Measurements from ENCODE around the gene CD74. TPM values are rescaled to one million over a fixed set of nuclear protein-coding genes. Genes with fewer than 3 reads are reported as not detected.
"Not testable (repeated sequence)": the region's sequence is repeated elsewhere in the genome, so short reads cannot be mapped to it uniquely, and the experiment has no call there.

Gene CD74
- total RNA-seq, 2 experiments from 2014 or later: 251 to 254 TPM

- no peaks in the 10 kb centered on the region for H3K9me3 Mint-ChIP-seq
- H3K4me1 Mint-ChIP-seq (ENCODE audit: low read depth): peaks cover 17% of the 10 kb centered on the region
- no peak overlapping the region for H3K4me3 Mint-ChIP-seq
- DNase-seq: no peak
- CTCF ChIA-PET: no interaction called here
- peaks cover 33% of the 10 kb centered on the region for H3K36me3 Mint-ChIP-seq
- no peaks in the 10 kb centered on the region for H3K27me3 Mint-ChIP-seq
- POLR2A ChIA-PET: interaction anchor here (1.0 kb wide), 1 partner anchor 28 kb away, joined by 3 read pairs; the partner anchor contains the start of gene CD74
- intact Hi-C loops (cut with micrococcal nuclease): no loop called here
- peak overlapping the region; percentile 49 for H3K27ac Mint-ChIP-seq
Measured at GRCh38 chr5:150440948-150441812, 28.5 kb upstream of the CD74 start.

GRCh38 chr5:150438873-150439546, 26.3 kb upstream of the CD74 start:
- POLR2A ChIA-PET: no interaction called here
- H3K9me3 Mint-ChIP-seq: no peaks in the 10 kb centered on the region

GRCh38 chr5:150436141-150436680, 23.5 kb upstream of the CD74 start:
- POLR2A ChIA-PET: interaction anchor here (1.0 to 1.2 kb wide), 3 partner anchors 23 to 37 kb away, joined by 3 to 5 read pairs (median 4); partner anchors contain the start of gene CD74
- H3K4me1 Mint-ChIP-seq (ENCODE audit: low read depth): peaks cover 9% of the 10 kb centered on the region
- H3K27me3 Mint-ChIP-seq: no peaks in the 10 kb centered on the region
- CTCF ChIA-PET: interaction anchor here (0.5 to 2.4 kb wide), 24 partner anchors 9 to 278 kb away, joined by 3 to 28 read pairs (median 4); partner anchors contain the start of genes CD74 and RPS14
- H3K9me3 Mint-ChIP-seq: no peaks in the 10 kb centered on the region
- no peak overlapping the region for H3K4me3 Mint-ChIP-seq
- H3K36me3 Mint-ChIP-seq: no peaks in the 10 kb centered on the region
- peak; percentile 92 for DNase-seq
- H3K27ac Mint-ChIP-seq: peak overlapping the region; percentile 46
- intact Hi-C loops (cut with micrococcal nuclease): loop anchor here (1.0 to 2.0 kb wide), 7 partner anchors 24 to 306 kb away; partner anchors contain the start of genes CD74 and TCOF1

More at GRCh38 chr5:150438873-150439546, 26.3 kb upstream of the CD74 start:
- CTCF ChIA-PET: interaction anchor here (0.7 to 2.2 kb wide), 6 partner anchors 8 to 158 kb away, joined by 3 to 11 read pairs (median 4); partner anchors contain the start of gene RPS14
- Mint-ChIP-seq H3K4me3 (no peak overlapping the region), H3K36me3 (peaks cover 15% of the 10 kb centered on the region), H3K4me1 (ENCODE audit: low read depth) (peaks cover 13% of the 10 kb centered on the region), H3K27me3 (no peaks in the 10 kb centered on the region), H3K27ac (no peak overlapping the region)
- peak; percentile 30 for DNase-seq
- intact Hi-C loops (cut with micrococcal nuclease): no loop called here

GRCh38 chr5:150434464-150434863, 21.8 kb upstream of the CD74 start:
- DNase-seq: no peak
- intact Hi-C loops (cut with micrococcal nuclease): no loop called here
- POLR2A ChIA-PET: no interaction called here
- Mint-ChIP-seq H3K27ac (no peak overlapping the region), H3K36me3 (no peaks in the 10 kb centered on the region), H3K9me3 (no peaks in the 10 kb centered on the region), H3K4me3 (no peak overlapping the region), H3K27me3 (no peaks in the 10 kb centered on the region), H3K4me1 (ENCODE audit: low read depth) (peaks cover 9% of the 10 kb centered on the region)
- CTCF ChIA-PET: interaction anchor here (0.7 to 2.7 kb wide), 2 partner anchors 36 to 272 kb away, joined by 3 to 12 read pairs; no protein-coding TSS in a partner anchor

GRCh38 chr5:150431574-150431973, 18.9 kb upstream of the CD74 start:
- Mint-ChIP-seq H3K36me3 (no peaks in the 10 kb centered on the region), H3K4me1 (ENCODE audit: low read depth) (peaks cover 9% of the 10 kb centered on the region), H3K4me3 (no peak overlapping the region), H3K27me3 (no peaks in the 10 kb centered on the region), H3K27ac (no peak overlapping the region), H3K9me3 (no peaks in the 10 kb centered on the region)
- ChIA-PET CTCF (interaction anchor here (0.5 kb wide), 1 partner anchor 74 kb away, joined by 3 read pairs; no protein-coding TSS in a partner anchor), POLR2A (no interaction called here)
- no peak for DNase-seq
- intact Hi-C loops (cut with micrococcal nuclease): no loop called here

- intact Hi-C loops (cut with micrococcal nuclease): no loop called here
- no peaks in the 10 kb centered on the region for H3K36me3 Mint-ChIP-seq
- POLR2A ChIA-PET: no interaction called here
- H3K4me3 Mint-ChIP-seq: peak overlapping the region; percentile 9
- no peaks in the 10 kb centered on the region for H3K27me3 Mint-ChIP-seq
- no peaks in the 10 kb centered on the region for H3K9me3 Mint-ChIP-seq
- peaks cover 4% of the 10 kb centered on the region for H3K4me1 Mint-ChIP-seq (ENCODE audit: low read depth)
- no peak overlapping the region for H3K27ac Mint-ChIP-seq
- CTCF ChIA-PET: no interaction called here
- DNase-seq: no peak
Measured at GRCh38 chr5:150431048-150431447, 18.3 kb upstream of the CD74 start.

- Mint-ChIP-seq H3K9me3 (no peaks in the 10 kb centered on the region), H3K4me1 (ENCODE audit: low read depth) (no peaks in the 10 kb centered on the region)
- POLR2A ChIA-PET: no interaction called here
Measured at GRCh38 chr5:150429410-150429873, 16.7 kb upstream of the CD74 start.

GRCh38 chr5:150428978-150429377, 16.3 kb upstream of the CD74 start:
- Mint-ChIP-seq H3K36me3 (no peaks in the 10 kb centered on the region), H3K4me3 (no peak overlapping the region), H3K27me3 (no peaks in the 10 kb centered on the region), H3K4me1 (ENCODE audit: low read depth) (no peaks in the 10 kb centered on the region), H3K27ac (no peak overlapping the region), H3K9me3 (no peaks in the 10 kb centered on the region)
- ChIA-PET CTCF (no interaction called here), POLR2A (interaction anchor here (1.2 kb wide), 1 partner anchor 16 kb away, joined by 3 read pairs; the partner anchor contains the start of gene CD74)
- intact Hi-C loops (cut with micrococcal nuclease): no loop called here
- DNase-seq: no peak

More at GRCh38 chr5:150429410-150429873, 16.7 kb upstream of the CD74 start:
- intact Hi-C loops (cut with micrococcal nuclease): no loop called here
- CTCF ChIA-PET: no interaction called here
- H3K4me3 Mint-ChIP-seq: no peak overlapping the region
- DNase-seq: no peak
- H3K27me3 Mint-ChIP-seq: no peaks in the 10 kb centered on the region
- H3K36me3 Mint-ChIP-seq: no peaks in the 10 kb centered on the region
- H3K27ac Mint-ChIP-seq: no peak overlapping the region

- Mint-ChIP-seq H3K36me3 (no peaks in the 10 kb centered on the region), H3K27ac (no peak overlapping the region), H3K4me3 (no peak overlapping the region), H3K9me3 (peaks cover 2% of the 10 kb centered on the region), H3K27me3 (no peaks in the 10 kb centered on the region), H3K4me1 (ENCODE audit: low read depth) (no peaks in the 10 kb centered on the region)
- intact Hi-C loops (cut with micrococcal nuclease): no loop called here
- ChIA-PET CTCF (interaction anchor here (0.6 kb wide), 1 partner anchor 8 kb away, joined by 3 read pairs; no protein-coding TSS in a partner anchor), POLR2A (interaction anchor here (1.2 kb wide), 1 partner anchor 15 kb away, joined by 3 read pairs; the partner anchor contains the start of gene CD74)
- no peak for DNase-seq
Measured at GRCh38 chr5:150428106-150428876, 15.6 kb upstream of the CD74 start.

- intact Hi-C loops (cut with micrococcal nuclease); DNase-seq; H3K9me3 Mint-ChIP-seq; H3K27ac Mint-ChIP-seq; H3K27me3 Mint-ChIP-seq; H3K4me3 Mint-ChIP-seq; POLR2A ChIA-PET; H3K4me1 Mint-ChIP-seq (ENCODE audit: low read depth); H3K36me3 Mint-ChIP-seq; CTCF ChIA-PET: not testable (repeated sequence)
Measured at GRCh38 chr5:150426165-150426564, 13.5 kb upstream of the CD74 start.

GRCh38 chr5:150422758-150423157, 10.0 kb upstream of the CD74 start:
- no peak for DNase-seq
- Mint-ChIP-seq H3K27me3 (no peaks in the 10 kb centered on the region), H3K9me3 (peaks cover 2% of the 10 kb centered on the region), H3K36me3 (no peaks in the 10 kb centered on the region), H3K4me1 (ENCODE audit: low read depth) (no peaks in the 10 kb centered on the region), H3K4me3 (no peak overlapping the region), H3K27ac (no peak overlapping the region)
- intact Hi-C loops (cut with micrococcal nuclease): no loop called here
- ChIA-PET CTCF (interaction anchor here (0.7 to 1.6 kb wide), 2 partner anchors 14 to 16 kb away, joined by 3 to 4 read pairs; no protein-coding TSS in a partner anchor), POLR2A (no interaction called here)

Measured in activated CD4-positive, alpha-beta memory T cell treated with anti-CD3 and anti-CD28 coated beads for 36 hours (primary cell).